HG03469 (cell line): ENCODE measurements around the gene KCNIP3.
"Not testable (repeated sequence)": the region's sequence is repeated elsewhere in the genome, so short reads cannot be mapped to it uniquely, and the experiment has no call there.

Source experiments
- ATAC-seq: cut with Tn5 transposase; IDR thresholded peaks from one replicate; pipeline ENCODE4 v1.9.1; 2021; ENCODE audit warnings: mild to moderate bottlenecking, moderate library complexity, moderate number of reproducible peaks; ENCODE audit not compliant: unreplicated experiment

KCNIP3 gene

DNA sequence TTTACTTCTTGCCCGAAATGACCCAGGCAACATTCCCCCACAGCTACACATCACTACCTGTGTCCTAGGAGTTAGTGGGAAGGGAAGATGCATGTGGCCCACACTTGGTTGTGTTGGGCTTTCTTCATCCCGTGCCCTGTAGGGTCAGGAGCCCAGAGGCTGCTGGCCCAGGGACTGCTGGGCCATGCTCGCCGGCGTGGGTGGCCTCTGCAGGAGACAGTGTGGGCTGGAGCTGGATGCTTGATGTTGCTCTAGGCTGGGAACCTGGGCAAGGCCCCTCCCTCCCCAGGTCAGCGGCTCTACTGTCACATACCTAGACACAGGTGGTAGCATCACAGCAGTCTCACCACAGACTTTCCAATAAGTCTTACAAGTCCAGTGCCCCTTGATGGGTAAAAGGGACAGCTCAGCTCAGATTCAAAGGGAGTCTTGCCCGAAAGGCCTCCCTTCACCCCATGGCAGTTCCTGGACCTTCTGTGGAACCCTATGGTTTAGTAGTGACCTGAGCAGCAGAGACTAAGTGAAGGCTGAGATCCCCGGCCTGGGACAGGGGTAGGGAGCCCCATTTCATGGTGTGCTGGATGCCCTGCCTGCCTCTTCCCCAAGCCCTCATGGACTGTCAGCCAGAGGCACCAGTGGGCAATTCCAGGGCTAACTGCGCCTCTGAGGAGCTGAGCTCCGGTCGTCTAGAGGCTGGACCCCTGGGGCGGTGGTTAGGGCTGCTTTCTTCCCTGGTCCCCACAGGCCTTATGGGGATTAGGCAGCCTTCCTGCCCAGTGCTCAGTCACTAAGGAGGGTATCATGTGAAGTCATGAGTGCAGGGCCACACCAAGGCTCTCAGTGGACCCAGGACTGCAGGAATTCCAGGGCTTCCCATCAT lies 59.9 kb downstream of the KCNIP3 start:
- no peak for ATAC-seq

DNA sequence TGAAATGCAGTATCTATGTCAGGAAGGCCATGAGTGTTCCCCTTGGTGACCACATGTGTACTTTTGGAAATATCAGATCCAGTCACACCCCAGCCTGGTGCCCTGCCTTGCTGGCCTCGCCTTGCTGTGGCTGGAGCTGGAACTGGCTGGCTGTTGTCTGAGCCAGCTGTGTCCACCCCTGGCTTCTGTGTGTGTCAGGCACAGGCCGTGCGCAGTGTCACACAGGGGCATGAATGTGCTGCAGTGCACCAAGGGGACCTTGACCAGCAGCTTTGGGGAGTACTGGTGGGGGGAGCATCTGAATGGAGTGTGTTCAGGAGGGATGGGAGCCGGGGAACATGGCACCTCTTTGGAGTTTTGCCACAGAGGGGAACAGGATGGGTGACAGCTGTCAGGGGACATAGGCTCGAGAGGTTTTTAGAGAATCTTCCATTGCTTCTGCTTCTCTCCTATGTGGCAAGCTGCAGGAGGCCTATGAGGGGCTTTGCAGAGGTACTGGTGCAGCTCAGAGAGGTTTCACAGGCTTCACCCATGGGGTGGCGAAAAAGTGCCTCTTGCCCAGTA lies 60.7 kb downstream of the KCNIP3 start:
- ATAC-seq, result no peak

- no peak for ATAC-seq
Measured at GRCh38 chr2:95359031-95359430, 61.9 kb downstream of the KCNIP3 start.

DNA sequence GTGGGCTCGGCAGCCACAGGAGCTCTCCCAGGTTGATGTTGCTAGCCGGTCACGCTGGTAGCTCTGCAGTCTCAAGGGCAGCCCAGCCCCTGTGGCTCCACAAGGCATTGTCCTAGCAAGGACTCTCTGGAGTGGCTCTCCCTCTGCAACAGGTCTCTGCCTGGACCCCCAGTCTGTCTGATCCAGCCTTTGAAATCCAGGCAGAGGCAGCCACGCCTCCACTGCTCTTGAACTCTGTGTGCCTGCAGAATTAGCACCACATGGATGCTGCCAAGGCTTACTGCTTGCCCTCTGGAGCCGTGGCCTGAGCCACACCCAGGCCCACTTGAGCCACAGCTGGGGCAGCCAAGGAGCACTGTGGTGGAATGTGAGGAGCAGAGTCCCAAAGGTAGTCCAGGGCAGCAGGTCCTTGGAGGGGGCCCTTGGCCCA lies 62.4 kb downstream of the KCNIP3 start:
- ATAC-seq, result no peak

DNA sequence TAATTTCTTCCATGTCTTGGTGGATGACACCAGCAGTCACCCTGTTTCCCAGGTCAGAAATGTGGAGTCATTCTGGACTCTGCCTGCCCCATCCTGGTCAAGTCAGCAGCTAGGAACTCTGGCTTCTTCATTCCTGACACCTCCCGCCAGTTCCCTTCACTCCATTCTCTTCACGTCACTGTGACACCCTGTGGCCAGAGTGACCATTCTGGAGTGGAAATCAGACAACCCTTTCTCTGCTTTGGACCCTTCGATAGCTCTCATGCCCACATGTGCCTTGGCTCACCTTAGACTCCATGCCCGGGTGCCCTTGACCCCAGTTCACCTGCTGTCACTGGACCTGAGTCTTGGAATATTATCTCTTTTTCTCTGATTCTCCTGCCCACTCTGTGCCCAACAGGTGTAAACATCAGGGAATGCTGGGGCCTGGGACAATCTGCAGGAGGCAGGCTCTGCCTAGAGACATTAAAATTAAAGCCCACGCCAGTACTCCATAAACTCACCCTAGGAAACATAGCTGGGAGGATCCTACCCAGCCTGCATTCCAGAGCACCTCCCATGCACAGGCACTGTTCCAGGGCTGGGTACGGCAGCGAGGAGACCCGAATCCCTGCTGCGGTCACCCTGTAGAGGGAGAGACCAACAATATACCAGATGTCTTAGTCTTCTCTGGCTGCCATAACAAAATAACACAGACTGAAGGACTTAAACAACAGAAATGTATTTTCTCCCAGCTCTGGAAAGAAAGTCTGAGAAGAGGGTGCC lies 64.3 kb downstream of the KCNIP3 start:
- no peak for ATAC-seq

DNA sequence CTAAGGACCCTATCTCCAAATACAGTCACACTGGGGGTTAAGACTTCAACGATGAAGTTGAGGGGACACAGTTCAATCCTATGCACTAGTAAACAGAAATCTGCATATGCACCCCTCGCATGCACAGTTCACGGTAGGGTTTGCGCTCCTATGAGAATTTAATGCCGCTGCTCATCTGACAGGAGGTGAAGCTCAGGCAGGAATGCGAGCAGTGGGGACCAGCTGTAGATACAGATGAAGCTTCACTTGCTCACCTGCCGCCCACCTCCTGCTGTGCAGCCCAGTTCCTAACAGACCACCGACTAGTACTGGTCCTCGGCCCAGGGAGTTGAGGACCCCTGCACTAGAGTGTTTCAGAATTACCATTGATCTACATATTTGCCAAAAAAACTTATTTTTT lies 65.3 kb downstream of the KCNIP3 start:
- ATAC-seq, result no peak

DNA sequence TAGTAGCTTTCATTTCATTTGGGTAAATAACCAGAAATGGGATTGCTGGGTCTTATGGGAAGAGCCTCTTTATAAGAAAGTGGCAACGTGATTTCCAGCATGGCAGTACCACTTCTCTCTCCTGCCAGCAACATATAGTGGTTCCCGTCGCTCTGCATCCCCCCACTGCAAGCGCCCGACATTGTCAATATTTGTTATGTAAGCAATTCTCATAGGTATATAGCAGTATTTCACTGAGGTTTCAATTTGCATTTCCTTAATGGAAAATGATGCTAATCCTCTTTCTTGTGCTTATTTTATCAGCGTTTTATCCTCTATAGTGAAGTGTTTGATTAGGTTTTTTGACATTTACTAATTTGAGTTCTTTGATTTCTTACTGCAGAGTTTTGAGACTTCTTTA lies 69.4 kb downstream of the KCNIP3 start:
- ATAC-seq, result no peak

DNA sequence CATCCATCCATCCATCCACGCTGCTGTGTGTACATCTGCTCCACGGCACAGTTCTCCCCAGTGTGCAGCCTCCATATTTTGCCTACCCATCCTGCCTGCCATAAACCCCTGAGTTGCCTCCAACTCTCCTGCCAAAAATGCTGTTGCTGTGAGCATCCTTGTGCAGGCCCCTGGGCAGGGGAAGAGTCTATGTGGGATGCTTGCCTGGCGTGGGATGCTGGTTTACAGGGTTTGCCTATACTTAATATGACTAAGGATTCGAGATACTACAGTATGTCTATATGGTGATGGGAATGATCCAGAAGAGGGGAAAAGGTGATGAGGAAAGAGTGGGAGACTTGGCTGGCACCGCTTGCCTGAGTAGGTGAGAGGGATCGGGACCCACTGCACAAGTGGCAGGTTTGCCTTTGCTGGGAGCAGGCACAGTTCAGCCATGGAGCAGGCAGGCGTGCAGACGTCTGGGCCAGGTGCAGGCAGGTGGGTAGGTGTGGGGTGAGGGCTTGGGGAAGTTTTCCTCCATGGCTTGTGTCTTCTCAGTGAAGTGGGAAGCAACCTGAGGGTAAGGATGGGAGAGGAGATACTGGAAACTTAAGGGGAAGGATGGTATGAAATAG lies 75.2 kb downstream of the KCNIP3 start:
- ATAC-seq, result no peak

GRCh38 chr2:95372845-95373244 lies 75.7 kb downstream of the KCNIP3 start:
- no peak for ATAC-seq

GRCh38 chr2:95374029-95374428 lies 76.9 kb downstream of the KCNIP3 start:
- no peak for ATAC-seq

- ATAC-seq, result no peak
Measured at GRCh38 chr2:95374451-95374920, 77.3 kb downstream of the KCNIP3 start.

DNA sequence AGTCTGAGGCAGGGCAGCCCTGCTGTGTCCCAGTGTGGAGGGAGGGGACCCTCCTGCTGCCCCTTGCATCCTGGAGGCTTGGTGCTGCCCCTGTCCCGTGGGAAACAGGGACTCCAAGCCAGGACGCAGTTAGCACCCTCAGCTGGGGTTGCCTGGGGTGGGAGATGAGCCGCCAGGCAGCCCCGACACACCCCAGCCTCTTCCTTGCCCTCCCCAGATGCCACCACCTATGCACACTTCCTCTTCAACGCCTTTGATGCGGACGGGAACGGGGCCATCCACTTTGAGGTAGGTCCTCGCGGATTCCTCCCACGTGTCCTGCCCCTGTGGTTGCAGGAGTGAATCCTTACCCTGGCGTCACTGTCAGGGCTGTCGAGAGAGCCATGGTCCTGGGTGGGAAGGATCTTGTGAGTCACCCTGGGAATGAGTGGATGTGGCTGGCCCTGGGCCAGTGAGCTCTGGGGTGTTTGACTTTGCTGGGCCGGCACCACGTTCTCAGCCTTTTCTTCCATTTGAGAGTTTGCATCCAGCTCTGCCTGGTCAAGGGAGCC lies 77.8 kb downstream of the KCNIP3 start:
- ATAC-seq, result no peak

DNA sequence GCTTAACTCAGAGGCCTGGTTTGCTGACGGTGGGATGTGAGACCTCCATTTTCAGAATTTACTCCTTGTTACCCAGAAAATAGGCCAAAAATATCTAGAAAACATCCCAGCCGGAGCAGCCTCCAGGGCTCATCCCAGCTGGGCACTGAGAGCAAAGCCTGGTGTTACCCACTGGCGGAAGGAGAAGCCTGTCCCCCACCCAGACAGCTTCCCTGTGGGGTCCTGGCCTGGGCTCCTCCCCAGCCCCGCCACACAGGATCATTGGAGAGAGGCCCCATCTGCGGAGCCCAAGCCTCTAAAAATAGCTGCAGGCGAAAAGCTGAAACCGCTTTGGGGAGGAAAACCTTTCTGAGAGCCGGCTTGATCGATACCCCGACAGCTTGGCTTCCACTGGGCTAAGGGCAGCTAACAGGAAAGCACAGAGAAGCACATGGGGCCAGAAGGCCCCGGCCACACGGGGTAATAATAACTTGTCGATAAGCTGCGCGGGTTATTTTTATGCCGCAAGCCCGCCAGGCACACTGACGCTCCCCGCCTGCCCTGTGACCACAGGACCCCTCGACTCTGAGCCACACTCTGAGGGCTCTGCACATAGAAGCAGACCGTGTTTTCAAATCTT lies 78.5 kb downstream of the KCNIP3 start:
- no peak for ATAC-seq

DNA sequence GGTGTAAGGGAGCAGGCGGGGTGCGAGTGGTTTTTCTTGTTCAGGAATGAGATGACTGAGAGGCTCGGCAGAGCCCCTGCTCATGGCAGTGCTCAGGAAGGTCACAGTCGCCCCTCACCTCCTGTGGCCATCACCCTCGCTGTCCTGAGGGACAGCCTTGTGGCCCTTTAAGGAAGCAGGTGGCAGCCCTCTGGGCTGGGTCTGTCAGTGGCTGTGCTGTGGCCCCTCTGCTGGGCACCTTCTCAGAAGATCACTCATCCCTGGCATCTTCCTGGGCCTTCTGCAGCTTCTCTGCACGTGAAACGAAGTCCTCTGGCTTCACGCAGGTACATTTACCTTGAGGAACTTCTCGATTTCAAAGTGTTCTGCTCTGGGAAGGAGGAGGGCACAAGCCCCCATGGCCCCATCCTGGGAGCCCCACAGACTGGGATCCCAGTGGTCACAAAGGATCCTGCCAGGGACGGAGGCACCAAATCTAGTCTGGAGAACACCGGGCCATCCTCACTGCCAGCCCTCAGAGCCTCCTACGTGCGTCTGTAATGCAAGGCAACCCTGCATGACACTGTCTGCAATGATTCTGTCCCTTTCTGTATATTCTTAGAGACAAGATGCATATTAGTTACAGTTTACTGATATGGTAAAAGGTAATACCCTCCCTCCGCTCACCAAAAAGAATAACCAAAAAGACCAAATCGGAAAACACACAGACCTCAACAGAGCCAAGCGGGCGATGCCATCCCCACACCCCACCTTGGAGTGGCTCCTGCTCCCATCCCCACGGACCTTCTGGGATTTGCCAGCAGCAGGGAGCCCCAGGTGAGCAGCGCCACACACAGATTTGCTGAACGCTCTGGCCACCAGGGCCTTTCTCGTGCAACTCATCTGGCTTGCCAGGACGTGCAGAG lies 79.4 kb downstream of the KCNIP3 start:
- ATAC-seq, result no peak

DNA sequence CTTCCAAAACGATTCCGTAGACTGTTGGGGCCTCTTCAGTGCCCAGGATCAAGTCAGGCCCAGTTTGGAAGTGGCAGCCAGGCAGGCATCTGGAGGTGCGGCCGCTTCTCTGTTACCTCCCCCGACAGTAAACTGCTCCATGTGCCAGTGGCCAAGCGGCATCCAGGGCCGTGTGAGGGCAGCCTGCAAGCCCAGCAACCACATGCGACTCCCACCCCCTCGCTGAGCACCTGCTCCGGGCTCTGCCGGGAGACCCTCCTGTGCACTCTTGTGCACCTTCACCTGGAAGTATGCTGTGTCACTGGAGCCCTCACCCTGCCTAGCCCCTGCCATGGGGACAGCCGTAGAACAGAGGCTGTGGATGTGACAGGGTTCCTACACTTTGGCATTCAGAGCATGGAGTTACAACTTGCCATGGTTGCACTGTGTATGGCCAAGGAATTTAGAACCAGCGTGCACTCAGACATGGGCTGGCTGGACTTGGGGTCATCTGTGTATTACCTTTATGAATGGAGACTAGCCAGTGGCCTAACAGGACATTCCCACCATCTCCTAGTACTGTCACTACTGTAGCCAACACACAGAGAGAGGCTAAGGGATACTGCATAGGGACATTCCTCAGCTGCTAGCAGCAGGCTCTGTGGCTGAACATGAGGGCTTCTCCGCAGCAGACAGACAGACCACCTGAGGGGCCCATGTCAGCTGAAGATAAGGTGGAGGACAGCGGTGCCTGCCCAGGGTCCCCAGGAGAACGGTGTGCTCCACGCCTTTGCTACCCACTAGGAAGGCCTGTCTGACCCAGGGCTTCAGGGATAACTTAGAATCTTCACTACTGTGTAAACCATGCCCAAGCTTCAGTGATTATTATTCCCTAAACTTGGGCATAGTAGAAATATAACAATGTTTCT lies 80.3 kb downstream of the KCNIP3 start:
- no peak for ATAC-seq

DNA sequence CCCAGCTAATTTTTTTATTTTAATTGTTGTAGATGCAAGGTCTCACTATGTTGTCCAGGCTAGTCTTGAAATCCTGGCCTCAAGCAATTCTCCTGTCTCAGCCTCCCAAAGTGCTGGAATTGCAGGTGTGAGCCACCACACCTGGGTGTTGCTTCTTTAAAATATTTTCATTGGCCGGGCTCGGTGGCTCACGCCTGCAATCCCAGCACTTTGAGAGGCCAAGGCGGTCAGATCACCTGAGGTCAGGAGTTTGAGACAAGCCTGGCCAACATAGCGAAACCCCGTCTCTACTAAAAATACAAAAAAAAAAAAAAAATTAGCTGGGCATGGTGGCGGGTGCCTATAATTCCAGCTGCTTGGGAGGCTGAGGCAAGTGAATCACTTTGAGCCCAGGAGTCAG lies 81.1 kb downstream of the KCNIP3 start:
- ATAC-seq, result not testable (repeated sequence)

DNA sequence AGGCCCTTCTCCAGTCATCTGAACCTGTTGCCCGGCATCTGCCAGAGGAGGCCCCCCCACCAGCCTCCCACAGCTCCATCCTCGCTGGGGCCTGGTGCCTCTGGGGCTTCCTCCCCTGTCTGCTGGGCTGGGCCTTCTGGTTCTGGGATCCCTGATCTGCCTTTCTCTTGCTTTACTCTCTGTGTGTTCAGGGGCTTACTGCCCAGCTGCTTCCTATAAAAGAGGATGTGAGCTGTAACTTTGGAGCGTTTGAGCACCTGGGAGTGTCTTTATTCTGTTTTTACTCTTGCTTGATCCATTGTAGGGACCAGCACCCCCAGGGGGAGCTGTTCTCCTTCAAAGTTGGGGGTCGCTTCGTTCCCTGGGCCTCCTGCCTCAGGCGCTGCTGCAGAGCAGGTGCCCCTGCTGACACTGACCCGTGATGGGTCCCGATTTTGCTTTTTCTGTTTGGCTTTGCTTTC lies 82.3 kb downstream of the KCNIP3 start:
- ATAC-seq, result no peak

DNA sequence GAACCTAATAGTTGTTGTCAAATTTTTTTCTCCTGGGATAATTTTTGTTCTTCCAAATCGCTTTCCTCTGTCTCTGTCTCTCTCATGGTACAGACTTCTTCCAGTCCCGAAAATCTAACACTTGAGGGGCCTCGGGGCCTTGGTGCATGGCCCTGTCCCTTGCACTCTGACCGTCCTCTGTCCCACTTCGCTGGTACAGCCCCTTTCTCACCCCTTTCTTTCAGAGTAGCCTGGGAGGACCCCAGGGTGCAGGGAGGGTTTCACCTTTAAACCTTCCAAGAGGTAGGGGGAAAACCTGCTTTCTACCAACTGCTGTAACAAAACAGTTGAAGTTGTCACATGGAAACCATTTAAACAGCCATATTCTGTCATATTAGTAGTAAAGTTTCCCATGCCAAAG lies 83.1 kb downstream of the KCNIP3 start:
- ATAC-seq, result no peak
